GM03348 (cell line): ENCODE data around the gene SOCS7.
A peak's percentile ranks its signal among the peaks of the same experiment; 100 is the strongest.

ENCODE experiments used
- DNase-seq: peaks from one replicate; pipeline ENCODE4 v3.0.0; 2012; ENCODE audit warnings: low spot score

SOCS7 gene, protein sequence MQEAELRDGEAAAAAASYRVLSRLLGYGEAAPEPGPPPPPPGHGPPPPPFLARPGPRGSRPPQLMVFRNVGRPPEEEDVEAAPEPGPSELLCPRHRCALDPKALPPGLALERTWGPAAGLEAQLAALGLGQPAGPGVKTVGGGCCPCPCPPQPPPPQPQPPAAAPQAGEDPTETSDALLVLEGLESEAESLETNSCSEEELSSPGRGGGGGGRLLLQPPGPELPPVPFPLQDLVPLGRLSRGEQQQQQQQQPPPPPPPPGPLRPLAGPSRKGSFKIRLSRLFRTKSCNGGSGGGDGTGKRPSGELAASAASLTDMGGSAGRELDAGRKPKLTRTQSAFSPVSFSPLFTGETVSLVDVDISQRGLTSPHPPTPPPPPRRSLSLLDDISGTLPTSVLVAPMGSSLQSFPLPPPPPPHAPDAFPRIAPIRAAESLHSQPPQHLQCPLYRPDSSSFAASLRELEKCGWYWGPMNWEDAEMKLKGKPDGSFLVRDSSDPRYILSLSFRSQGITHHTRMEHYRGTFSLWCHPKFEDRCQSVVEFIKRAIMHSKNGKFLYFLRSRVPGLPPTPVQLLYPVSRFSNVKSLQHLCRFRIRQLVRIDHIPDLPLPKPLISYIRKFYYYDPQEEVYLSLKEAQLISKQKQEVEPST

DNA sequence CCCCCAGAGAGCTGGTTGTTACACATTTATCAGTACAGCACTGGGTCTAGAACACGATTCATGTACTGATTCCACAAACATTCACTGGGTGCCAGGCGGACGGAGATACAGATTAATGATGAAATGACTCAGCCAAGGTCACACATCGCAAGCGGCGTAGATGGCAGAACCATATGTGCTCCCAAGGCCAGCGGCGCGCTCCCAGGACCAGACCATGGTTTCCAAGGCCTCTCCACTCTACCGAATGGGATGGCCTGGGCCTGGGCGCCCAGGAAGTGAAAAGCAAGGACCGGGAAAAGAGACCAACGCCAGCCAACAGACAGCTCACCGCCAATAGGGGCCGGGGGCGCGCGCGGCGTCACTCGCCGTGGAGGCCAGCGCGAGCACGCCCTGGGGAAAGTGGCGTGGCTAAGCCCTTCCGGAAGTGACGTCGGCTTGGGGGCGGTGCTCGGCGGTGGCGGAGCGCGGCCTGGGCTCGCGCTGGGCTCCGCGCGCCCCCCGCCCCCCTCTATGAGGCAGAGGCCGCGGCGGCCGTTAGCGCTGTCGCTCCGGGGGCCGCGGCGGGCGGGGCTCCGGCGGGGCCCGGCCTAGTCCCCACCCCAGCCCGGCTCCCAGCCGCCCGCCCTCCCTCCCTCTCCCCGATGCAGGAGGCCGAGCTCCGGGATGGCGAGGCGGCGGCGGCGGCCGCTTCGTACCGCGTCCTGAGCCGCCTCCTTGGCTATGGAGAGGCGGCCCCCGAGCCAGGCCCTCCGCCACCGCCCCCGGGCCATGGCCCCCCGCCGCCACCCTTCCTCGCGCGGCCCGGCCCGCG is at the start of gene SOCS7:
TSS of gene SOCS7 (plus strand) at position 433 of the 811 bp plus-strand sequence. CDS start at position 642, 209 bp downstream.
- DNase-seq = peak; percentile 97

DNA sequence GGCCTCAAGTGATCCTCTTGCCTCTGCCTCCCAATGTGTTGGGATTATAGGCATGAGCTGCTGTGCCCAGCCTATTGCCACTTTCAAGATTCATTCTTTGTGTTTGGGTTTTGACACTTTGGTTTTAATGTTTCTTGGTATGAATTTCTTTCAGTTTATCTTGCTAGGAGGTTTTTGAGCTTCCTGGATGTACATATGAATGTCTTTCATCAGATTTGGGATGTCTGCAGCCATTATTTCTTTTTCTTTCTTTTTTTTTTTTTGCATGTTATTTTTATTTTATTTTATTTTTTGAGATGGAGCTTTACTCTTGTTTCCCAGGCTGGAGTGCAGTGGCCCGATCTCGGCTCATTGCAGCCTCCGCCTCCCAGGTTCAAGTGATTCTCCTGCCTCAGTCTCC is 36.1 kb upstream of the SOCS7 start:
- no peak for DNase-seq

DNA sequence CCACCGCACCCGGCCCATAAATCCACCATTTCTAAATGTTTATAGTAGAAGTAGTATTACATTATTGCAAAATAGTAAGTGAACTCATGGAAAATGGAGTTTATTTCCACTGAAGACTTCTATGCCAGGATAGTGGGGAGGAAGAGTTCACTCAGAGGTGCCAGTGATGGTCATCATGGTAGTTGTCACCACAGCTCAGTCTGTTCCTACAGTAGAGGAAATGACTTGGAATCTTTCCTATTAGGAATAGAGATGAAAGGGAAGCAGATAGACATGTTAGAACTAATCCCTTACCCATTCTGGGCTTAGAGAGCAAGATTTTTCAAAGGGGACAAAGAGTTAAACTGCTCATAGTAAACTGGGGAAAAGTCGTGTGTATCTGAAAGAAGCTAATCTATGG is 34.6 kb upstream of the SOCS7 start:
- DNase-seq = no peak

- DNase-seq = no peak
Measured at GRCh38 chr17:38320482-38320881, 31.2 kb upstream of the SOCS7 start.

DNA sequence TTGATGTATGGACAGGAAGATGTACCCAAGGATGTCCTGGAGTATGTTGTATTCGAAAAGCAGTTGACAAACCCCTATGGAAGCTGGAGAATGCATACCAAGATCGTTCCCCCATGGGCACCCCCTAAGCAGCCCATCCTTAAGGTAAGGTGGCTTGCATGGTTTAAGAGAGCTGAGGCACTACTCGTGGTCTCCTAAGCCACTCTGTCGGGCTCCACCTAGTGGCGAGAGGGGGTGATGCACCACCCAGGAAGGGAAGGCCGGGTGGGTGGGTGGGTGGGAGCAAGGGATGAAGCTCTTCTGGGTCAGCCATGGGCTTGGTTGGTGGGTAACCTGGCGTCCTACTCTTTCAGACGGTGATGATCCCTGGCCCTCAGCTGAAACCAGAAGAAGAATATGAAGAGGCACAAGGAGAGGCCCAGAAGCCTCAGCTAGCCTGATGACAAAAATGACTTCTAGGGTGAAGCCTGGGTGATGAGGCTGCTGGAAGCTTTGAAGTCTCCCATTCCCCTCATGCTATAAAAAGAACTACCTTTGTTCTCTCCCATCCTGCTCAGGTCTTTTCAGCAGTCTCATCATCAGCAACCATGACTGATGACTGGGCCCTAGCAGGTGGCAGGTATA is 29.4 kb upstream of the SOCS7 start:
- peak; percentile 85 for DNase-seq

- no peak for DNase-seq
Measured at GRCh38 chr17:38322897-38323296, 28.7 kb upstream of the SOCS7 start.

- no peak for DNase-seq
Measured at GRCh38 chr17:38324141-38324697, 27.4 kb upstream of the SOCS7 start.

DNA sequence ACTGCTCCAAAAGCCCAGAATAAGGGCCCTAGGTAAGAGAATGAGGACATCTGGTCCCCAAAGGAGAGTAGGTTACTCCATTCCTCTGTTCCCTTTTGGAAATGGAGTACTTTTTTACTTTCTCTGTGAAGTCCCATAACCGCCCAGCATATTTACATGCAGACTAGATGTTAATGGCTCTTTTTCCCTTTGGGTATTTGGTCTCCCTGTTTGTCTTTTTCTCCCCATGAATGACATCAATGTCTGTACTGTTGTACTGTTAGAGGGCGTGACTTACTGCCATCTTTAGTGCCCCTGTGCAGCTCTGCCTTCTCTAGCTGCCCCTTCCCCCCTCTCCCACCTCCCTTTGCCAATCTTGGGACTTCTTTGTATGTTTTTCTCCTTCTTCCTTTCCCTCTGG is 26.9 kb upstream of the SOCS7 start:
- no peak for DNase-seq

GRCh38 chr17:38325221-38325851 is 26.3 kb upstream of the SOCS7 start:
- no peak for DNase-seq

DNA sequence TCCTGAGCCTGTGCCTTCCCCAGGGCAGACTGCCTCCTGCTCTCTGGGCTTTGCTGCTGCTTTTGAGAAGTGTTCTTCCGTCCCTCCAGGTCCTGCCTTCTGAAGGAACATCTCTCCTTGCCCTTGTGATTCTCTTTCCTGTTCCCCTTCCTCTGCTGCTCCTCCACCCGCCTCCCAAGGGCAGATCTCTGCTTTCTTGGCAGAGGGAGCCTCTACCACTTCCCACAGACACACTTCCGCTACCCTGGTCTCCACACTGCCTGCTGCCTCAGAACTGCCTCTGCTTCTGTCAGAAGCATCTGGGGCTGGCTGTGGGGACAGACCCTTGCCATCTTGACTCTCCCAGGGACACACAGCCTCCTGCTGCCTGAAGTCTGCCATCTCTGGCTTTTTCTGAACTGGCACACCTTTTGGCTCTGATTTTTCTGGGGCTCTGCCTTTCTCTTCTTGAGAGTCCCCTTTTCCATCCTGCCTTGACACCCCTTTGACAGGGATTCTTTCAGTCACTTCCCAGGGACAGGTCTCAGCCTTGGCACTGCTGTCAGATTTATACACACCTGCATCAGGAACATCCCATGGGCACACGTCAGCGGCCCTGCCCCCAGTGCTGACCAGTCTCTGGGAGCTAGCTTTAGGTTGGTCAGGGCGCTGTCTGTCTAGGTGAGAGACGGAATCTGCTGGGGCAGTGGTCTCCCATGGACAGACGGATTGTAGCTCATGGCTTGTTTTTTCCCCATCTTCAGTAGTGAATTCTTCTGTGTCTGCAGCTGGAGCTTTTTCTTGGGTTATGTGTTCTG is 24.4 kb upstream of the SOCS7 start:
- no peak for DNase-seq

- no peak for DNase-seq
Measured at GRCh38 chr17:38327936-38328335, 23.7 kb upstream of the SOCS7 start.

DNA sequence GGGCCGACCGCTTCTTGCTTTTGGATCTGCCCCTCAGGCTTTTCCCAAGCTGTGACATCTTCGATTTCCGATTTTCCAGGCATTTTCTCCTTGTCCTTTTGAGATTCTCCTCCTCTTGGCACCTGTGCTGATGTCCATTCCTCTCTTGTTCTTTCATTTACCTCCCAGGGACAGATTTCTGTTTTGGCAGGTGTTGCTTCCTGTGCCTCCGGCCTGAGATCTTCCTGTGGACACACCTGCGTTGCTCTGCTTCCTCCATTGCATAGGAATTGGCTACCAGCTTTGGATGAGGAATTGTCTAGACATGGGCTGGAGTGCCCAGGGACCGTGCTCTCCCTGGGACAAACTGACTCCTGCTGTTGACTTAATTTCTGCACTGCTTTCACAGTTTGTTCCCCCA is 23.0 kb upstream of the SOCS7 start:
- DNase-seq = no peak

- DNase-seq = no peak
Measured at GRCh38 chr17:38329284-38329683, 22.4 kb upstream of the SOCS7 start.

DNA sequence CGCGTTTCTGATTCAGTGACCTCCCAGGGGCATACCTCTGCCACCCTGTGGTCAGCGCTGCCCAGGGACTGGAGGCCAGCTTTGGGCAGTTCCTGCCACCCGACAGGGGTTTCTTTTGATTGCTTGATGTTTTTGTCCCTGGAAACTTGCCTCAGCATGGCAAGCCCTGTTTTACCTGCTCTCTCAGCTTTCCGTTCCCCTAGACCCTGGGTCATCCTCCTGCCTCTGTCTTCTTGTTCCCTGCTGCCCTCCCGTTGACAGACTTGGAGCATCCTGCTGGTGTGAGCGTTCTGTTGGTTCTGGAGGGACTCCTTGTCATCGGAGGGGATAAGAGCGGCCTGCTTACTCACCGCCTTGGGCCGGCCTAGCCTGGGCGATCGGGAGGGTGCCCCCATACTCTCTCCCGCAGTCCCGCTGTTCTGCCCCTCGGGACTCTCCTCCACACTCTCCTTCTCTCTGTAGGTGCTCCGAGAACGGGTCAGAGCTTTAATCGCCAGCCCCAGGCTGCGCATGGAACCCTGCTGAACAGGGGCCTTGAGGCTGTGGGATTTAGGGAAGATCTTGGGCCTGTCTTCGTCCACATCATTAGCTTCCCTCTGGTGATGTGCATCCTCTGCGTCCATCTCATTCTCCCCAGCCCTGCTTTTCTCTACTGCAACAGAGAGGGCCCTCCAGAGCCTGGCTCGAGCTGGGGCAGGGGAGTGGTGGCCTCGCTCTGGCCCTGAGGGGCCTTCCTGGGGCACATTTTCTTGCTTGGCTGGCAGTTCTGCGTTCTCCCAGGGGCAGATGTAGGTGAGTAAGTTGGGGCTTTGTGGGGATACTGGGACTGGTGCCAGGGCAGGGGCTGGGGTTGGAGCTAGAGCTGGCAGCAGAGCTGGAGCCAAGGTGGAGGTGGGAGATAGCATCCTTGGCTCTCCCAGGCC is 21.6 kb upstream of the SOCS7 start:
- no peak for DNase-seq

DNA sequence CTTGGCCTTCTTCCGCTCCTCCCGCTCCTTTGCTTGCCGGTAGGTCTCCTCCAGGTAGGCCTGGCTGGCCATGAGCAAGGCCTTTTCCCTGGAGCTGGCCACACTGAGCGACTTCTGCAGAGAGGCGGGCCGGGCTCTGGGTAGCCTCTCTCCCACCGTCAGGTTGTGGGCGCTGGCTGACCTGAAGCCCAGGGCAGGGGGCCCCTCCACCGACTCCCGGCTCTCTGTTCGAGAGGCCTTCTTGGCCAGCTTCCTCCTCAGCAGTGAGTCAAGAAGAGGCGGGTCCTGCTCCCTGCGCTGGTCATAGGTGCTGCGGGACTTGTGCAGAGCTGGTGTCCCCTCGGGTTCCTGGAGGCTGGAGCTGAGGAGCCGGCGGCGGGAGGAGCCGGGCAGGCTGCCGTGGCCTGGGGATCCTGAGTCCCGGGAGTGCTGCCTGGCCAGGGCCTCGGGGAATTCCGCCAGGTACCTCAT is 20.7 kb upstream of the SOCS7 start:
- no peak for DNase-seq

GRCh38 chr17:38332735-38333134 is 18.9 kb upstream of the SOCS7 start:
- DNase-seq = no peak

DNA sequence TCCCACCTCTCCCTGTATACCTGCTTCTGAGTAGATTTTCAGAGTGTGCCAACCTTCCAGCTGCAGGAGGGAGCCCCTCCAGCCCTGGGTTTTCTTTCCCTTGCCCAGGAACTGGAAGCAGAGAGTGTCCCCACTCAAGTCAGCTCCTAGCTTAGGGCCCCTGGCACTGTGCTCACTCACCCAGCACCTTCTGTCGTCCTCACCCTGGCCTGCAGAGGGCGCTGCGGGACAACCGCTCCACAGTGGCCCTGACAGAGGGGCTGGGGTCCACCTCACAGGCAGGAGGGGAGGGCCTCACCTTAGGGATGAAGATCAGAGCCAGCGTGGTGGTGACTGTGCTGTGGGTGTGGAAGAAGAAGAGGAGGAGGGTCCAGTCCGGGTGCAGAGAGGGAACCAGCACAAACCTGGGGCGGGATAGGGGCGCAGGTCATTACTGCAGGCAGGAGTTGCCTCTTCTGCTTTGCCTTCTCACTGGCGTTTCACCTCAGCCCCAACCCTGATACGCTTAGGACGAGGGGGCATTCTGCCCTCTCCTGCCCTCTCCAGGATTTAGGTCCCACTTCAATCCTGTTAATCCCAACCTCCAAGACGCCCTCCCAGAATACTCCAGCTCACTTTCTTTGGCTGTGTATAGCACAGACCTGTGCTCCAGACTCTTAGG is 17.9 kb upstream of the SOCS7 start:
- peak; percentile 57 for DNase-seq

DNA sequence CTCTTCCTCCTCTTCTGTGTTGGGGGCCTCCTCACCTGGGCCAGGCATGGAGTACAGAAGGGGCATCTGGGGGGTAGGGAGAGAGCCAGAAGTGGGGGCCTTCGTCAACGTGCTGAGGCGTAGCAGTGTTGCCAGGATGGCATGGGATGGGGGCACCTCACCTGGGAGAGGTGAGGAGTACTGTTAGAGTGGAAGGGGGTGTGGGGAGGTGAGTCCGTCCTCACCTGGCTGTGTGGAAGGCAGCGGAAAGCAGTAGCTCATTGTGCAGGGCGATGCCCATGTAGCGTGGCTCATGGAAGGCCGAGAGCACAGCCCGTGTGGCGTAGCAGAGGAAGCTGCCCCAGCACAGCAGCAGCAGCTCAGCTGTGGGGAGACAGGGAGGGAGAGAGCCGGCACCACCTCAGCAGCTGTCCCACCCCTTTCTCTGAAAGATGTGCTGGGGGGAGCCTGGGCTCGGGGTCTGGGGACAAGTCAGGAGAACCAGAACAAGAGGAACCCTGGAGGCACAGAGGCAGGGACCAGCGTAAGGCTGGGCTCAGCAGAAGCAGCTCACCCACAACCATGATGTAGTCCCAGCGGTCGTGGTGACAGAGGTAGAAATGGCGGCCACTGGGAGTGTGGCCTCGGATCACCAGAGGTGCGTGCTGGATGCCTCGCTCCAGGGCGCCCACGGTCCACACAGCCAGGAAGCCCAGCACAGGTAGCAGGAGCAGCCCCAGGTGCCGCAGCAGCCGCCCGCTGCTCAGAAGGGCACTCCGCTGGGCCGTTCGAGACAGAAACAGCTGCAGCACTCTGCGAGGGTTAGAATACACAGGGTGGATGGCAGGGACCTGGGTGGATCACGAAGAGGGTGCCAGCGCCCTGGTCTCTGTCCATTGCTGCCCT is 16.9 kb upstream of the SOCS7 start:
- DNase-seq = no peak
